Bronchial epithelial cell (primary cell): ENCODE measurements around the gene EML1. TPM values are rescaled to one million over a fixed set of nuclear protein-coding genes. Genes with fewer than 3 reads are reported as not detected.

Source experiments
- DNase-seq: peaks from one replicate; pipeline ENCODE4 v3.0.0-alpha.2; 2010; ENCODE audit warnings: low read depth
- FAIRE-seq: peaks from 2 replicates; lab custom pipeline; 2011; peaks lifted over from hg19 to GRCh38; lab: Jason Lieb, UNC
- H3K27me3 ChIP-seq: 2 replicates; pipeline ENCODE4 v1.5.1; 2011; ENCODE audit warnings: low read length; ENCODE audit not compliant: control insufficient read depth, insufficient read depth
- H3K36me3 ChIP-seq: 2 replicates; pipeline ENCODE4 v1.5.1; 2011; ENCODE audit warnings: low read length; ENCODE audit not compliant: control insufficient read depth, insufficient read depth
- H3K4me3 ChIP-seq: 2 replicates; pipeline ENCODE4 v1.5.1; 2011; ENCODE audit warnings: mild to moderate bottlenecking, low read depth, low read length, control low read depth
- total RNA-seq: library from RNA; depleted of rRNA; stranded (reverse); fragments of >200 nt; gene quantifications from 2 replicates; pipeline ENCODE4 v1.2.1, GENCODE V29; 2014
- TF ChIP-seq, protein P1 (sequence below): IDR thresholded peaks from 2 replicates; pipeline ENCODE4 v1.5.1; 2011; ENCODE audit warnings: mild to moderate bottlenecking, moderate library complexity, low read length, control low read depth, inconsistent platforms; ENCODE audit not compliant: insufficient read depth, severe bottlenecking

Gene EML1
- total RNA-seq, 1 donor from 2014 or later, result 1.8 TPM

DNA sequence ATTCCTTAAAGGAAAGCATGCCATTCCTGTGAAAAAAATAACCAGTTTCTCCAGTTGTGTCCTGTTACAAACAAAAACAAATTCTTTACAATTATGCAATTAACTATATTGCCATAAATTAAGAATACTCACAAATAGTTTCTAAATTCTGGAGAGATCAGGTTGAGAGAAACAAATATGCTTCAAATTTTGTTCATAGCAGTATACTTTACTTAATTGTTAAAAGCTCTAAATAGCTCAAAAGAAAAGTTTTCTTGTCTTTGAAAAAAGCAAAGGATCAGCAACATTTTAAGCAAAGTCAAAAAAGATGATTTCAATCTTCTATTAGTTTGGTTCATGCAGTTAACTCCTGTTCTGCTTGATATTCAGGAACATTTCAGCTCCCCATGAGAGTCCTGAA, 109.7 kb downstream of the EML1 start:
- DNase-seq (no peak), FAIRE-seq (no peak)

DNA sequence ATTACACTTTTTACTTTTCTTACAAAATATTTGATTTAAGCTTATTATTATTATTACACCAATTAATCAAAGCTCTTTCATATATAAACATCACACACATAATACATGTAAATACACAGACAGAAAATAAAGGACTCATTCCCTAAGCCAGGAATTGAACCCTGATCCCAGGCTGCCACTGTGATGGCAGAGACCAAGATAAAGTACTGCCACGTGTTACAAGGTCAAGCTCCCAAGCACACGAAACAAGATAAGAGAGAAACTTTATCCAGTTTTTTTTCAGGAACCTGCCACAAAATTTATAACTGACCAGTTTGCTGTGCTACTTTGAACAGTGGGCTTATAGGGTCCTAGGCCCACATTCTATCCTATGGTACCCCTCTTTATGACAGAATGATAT, 111.3 kb downstream of the EML1 start:
- no peaks in the 10 kb centered on the region for H3K36me3 ChIP-seq
- no peak for FAIRE-seq
- no peak overlapping the region for H3K4me3 ChIP-seq
- DNase-seq, result no peak
- H3K27me3 ChIP-seq, result no peaks in the 10 kb centered on the region
- TF ChIP-seq, protein P1, sequence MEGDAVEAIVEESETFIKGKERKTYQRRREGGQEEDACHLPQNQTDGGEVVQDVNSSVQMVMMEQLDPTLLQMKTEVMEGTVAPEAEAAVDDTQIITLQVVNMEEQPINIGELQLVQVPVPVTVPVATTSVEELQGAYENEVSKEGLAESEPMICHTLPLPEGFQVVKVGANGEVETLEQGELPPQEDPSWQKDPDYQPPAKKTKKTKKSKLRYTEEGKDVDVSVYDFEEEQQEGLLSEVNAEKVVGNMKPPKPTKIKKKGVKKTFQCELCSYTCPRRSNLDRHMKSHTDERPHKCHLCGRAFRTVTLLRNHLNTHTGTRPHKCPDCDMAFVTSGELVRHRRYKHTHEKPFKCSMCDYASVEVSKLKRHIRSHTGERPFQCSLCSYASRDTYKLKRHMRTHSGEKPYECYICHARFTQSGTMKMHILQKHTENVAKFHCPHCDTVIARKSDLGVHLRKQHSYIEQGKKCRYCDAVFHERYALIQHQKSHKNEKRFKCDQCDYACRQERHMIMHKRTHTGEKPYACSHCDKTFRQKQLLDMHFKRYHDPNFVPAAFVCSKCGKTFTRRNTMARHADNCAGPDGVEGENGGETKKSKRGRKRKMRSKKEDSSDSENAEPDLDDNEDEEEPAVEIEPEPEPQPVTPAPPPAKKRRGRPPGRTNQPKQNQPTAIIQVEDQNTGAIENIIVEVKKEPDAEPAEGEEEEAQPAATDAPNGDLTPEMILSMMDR, result no peak

More for the DNA sequence above, 109.7 kb downstream of the EML1 start:
- no peaks in the 10 kb centered on the region for H3K36me3 ChIP-seq
- no peak overlapping the region for H3K4me3 ChIP-seq
- TF ChIP-seq, protein P1, result no peak
- H3K27me3 ChIP-seq, result no peaks in the 10 kb centered on the region

DNA sequence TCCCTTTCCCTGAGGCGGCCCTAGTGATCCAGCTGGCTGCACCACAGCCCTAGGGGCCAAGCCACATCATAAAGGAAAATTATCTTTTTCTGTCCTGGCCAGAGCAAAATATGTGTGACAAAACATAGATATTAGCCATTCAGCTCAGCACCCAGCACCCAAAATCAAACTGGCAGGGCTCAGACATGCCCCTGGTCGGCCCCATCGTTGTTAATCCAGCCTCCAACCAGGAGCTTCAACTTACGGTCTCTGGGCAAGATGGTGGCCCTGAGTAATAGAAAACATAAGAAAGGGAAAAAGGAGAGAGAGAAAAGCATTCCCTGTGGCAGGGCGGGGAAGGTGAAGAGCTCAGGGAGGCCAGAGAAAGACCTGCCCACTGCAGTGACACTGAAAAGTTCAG, 111.9 kb downstream of the EML1 start:
- TF ChIP-seq, protein P1, result no peak

DNA sequence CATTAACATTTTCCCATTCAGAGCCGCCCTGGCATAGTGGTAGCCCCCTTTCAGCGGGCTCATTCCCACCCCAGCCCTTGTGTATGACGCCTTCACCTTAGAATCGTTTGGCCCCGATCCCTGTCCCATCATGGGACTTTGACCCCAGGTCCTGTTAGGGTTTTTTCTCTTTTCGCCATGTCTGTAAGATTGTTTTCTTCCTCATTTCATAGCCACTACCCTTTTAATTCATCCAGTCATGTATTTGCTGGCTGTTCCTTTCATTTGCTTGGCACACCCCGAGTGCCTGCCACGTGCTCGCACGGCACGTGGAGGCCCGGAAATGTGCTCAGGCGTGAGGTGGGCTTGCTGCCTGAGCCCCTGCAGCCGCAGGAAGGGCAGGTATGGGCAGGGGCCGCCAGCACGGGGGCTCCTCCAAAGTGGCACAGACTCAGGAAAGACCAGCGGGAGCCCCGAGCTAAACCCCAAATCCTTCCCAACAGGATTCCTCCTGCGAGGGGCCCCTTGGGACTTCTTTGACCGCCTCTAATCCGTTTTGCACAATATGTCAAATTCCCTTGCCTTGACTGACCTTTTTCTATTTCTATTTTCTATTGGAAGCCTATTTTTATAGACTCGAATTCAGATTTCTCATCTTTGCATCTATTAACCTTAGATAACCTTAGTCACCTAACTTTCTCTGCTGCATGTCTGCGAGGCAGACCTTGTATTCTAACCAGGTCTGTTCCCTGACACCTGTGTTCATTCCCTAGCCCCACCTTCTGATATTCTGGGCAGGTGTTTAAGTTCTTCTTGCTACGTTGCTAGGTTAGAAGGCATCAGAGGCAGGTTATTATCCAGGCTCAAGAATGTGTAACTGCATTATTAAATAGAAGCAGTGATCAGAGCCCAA, 114.8 kb downstream of the EML1 start:
- no peaks in the 10 kb centered on the region for H3K27me3 ChIP-seq
- FAIRE-seq, result no peak
- TF ChIP-seq, protein P1, result no peak
- H3K4me3 ChIP-seq, result no peak overlapping the region
- no peak for DNase-seq
- H3K36me3 ChIP-seq, result no peaks in the 10 kb centered on the region

More for the DNA sequence above, 111.9 kb downstream of the EML1 start:
- FAIRE-seq, result no peak
- H3K36me3 ChIP-seq, result no peaks in the 10 kb centered on the region
- H3K27me3 ChIP-seq, result no peaks in the 10 kb centered on the region
- DNase-seq, result no peak
- H3K4me3 ChIP-seq, result no peak overlapping the region

DNA sequence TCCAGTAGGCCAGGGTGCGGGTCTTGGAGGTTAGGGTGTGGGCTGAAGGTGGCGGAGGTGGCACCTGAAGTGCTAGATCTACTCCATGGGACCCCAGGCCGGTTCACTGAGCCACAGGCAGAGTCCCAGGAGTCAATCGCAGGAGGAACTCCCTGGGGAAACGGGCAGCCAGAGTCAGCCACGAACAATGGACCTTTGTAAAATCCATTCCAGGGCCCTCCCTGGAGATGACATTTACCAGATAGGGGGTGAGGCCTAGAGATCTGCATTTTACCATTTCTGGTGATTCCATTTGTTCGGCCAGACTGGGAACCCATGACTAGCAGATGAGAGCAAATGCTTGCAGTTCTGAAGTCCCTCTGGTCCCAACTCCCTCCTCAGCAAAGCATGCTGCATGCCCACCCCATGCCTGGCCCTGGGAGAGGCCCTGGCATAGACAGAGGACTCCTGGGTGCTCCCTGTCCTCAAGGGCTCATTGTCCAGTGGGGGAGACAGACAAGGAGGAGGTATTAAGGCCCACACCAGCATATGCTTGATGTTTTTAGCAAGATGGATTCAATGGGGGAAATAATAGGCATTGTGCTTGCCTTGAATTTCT, 115.5 kb downstream of the EML1 start:
- TF ChIP-seq, protein P1, result no peak
- no peaks in the 10 kb centered on the region for H3K27me3 ChIP-seq
- H3K36me3 ChIP-seq, result no peaks in the 10 kb centered on the region
- DNase-seq (no peak), FAIRE-seq (no peak)
- H3K4me3 ChIP-seq, result no peak overlapping the region
